ENCODE measurements around the gene DNAH3. TPM values are rescaled to one million over a fixed set of nuclear protein-coding genes. Genes with fewer than 3 reads are reported as not detected.

The DNAH3 gene
- total and polyA plus RNA-seq, 2 of the 8 experiments (the other 6 are each of a cell fraction or from before 2014, with no cell fraction given), result 0.57 to 0.71 TPM

- Histone ChIP-seq H3K4me2 (ENCODE audit: insufficient read depth in 1 of 2, low read depth in 2 of 2, low read length in 2 of 2) (no peak overlapping the region), H2BK5ac (ENCODE audit: low read depth, low read length) (no peak overlapping the region), H3K27ac (ENCODE audit: low read depth, low read length) (no peak overlapping the region), H3K9ac (replicated peaks in 1 of 4; ENCODE audit: extremely low read depth in 1 of 4, low read depth in 3 of 4, low read length in 3 of 4) (no peak overlapping the region), H3K14ac (ENCODE audit: insufficient read length) (no peak overlapping the region), H2BK20ac (ENCODE audit: low read length) (no peak overlapping the region), H4K5ac (ENCODE audit: insufficient read length, low read depth, low read length) (no peak overlapping the region), H4K8ac (ENCODE audit: extremely low read depth, insufficient read depth, low read length) (no peak overlapping the region), H3K23ac (ENCODE audit: insufficient read length) (no peak overlapping the region), H3K4me1 (replicated peaks in 1 of 4; ENCODE audit: control insufficient read depth in 3 of 4, insufficient read depth in 4 of 4, low read length in 3 of 4) (no peaks in the 10 kb centered on the region), H3K27me3 (replicated peaks in 1 of 4; ENCODE audit: control insufficient read depth in 3 of 4, extremely low read depth in 1 of 4, insufficient read depth in 3 of 4, low read length in 3 of 4) (no peaks in the 10 kb centered on the region), H3K4me3 (ENCODE audit: extremely low read depth in 1 of 4, insufficient read depth in 2 of 4, low read depth in 3 of 4, low read length in 4 of 4) (no peak overlapping the region), H2BK12ac (ENCODE audit: low read depth, low read length) (no peak overlapping the region), H2BK15ac (ENCODE audit: low read length) (no peak overlapping the region), H3K79me2 (ENCODE audit: control insufficient read depth in 1 of 2, insufficient read depth in 2 of 2, low read length in 2 of 2) (no peaks in the 10 kb centered on the region), H3K79me1 (ENCODE audit: low read depth, low read length) (no peaks in the 10 kb centered on the region), H2AFZ (ENCODE audit: low read length) (no peak overlapping the region; the same call in 1 of the 2 replicates), H3K56ac (replicated peaks; ENCODE audit: insufficient read length, low read depth, low read length) (no peak overlapping the region), H3K36me3 (ENCODE audit: control insufficient read depth in 2 of 4, insufficient read depth in 4 of 4, low read length in 3 of 4) (no peaks in the 10 kb centered on the region), H3K18ac (ENCODE audit: extremely low read depth, low read length) (no peak overlapping the region), H3K4ac (replicated peaks; ENCODE audit: insufficient read length, low read depth, low read length) (no peak overlapping the region), H4K20me1 (replicated peaks in 1 of 2; ENCODE audit: control insufficient read depth in 1 of 2, insufficient read depth in 2 of 2, low read length in 2 of 2) (no peaks in the 10 kb centered on the region), H3K9me3 (ENCODE audit: insufficient read depth in 2 of 2, low read depth in 1 of 2, low read length in 1 of 2) (no peaks in the 10 kb centered on the region), H2AK5ac (ENCODE audit: low read depth, low read length) (no peak overlapping the region), H4K91ac (replicated peaks; ENCODE audit: insufficient read length, low read length) (no peak overlapping the region), H2BK120ac (replicated peaks; ENCODE audit: low read depth, low read length) (no peak overlapping the region), H3K23me2 (ENCODE audit: low read depth, low read length) (no peaks in the 10 kb centered on the region)
- WGBS, 2 experiments (ENCODE audit: extremely low coverage in 1 of 2, insufficient coverage in 1 of 2, insufficient read length in 1 of 2, insufficient replicate concordance in 2 of 2, low coverage in 1 of 2, low lambda C conversion rate in 2 of 2, missing lambda C conversion rate in 1 of 2), result 91% methylated on average over 10 of the region's 10 CpGs; no CpG with 5 or more reads in 1 of the 2 experiments
- no peak for TF ChIP-seq NRF1 (IDR thresholded peaks at IDR 0.05; ENCODE audit: low read depth, low read length)
- TF ChIP-seq NANOG (IDR thresholded peaks at IDR 0.05; ENCODE audit: insufficient read depth, low read depth, low read length, poor library complexity, severe bottlenecking), result no peak
- ChIA-PET POLR2A (ENCODE audit: partially characterized antibody) (no interaction called here), CTCF (ENCODE audit: partially characterized antibody) (interaction anchor here (0.6 kb wide), 1 partner anchor 1947 kb away, joined by 3 read pairs; no protein-coding TSS in a partner anchor)
- FAIRE-seq, result no peak
- no peak for DNase-seq (ENCODE audit: low read depth in 1 of 2, low spot score in 2 of 2)
These were observed 116.9 kb downstream of the DNAH3 start for GRCh38 chr16:21033704-21034103.

Data from H1 (cell line).